Measurements from ENCODE around the gene ZDHHC24. TPM values are rescaled to one million over a fixed set of nuclear protein-coding genes. Genes with fewer than 3 reads are reported as not detected.
"Not testable (repeated sequence)": the region's sequence is repeated elsewhere in the genome, so short reads cannot be mapped to it uniquely, and the experiment has no call there.

The ZDHHC24 gene
- polyA plus RNA-seq, 1 donor, result 8.5 TPM

DNA sequence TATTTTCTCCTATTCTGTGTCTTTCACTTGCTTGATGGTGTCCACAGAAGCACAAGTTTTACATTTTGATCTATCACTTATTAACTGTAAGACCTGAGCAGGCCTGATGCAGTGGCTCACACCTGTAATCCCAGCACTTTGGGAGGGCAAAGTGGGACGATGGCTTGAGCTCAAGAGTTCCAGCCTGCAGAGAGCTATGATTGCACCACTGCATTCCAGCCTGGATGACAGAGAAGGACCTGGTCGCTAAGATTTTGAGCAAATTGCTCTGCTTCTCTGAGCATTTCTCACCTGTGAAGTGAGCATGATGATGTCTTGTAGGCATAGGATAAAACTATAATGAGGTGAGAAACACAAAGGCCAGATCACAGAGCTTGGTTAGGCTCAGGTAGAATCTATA, 40.3 kb upstream of the ZDHHC24 start:
- H3K4me3 ChIP-seq (ENCODE audit: low read length), result no peak overlapping the region
- WGBS (ENCODE audit: insufficient coverage, low lambda C conversion rate), result no CpG with 5 or more reads among the region's 2 CpGs
- no peak overlapping the region for H3K27ac ChIP-seq (ENCODE audit: low read length)
- H3K27me3 ChIP-seq (ENCODE audit: control insufficient read depth, insufficient read depth, low read length), result no peaks in the 10 kb centered on the region
- H3K4me1 ChIP-seq (ENCODE audit: control insufficient read depth, insufficient read depth, low read length), result no peaks in the 10 kb centered on the region
- H3K36me3 ChIP-seq (ENCODE audit: control insufficient read depth, insufficient read depth, low read length), result no peaks in the 10 kb centered on the region
- peaks cover 15% of the 10 kb centered on the region for H3K9me3 ChIP-seq (ENCODE audit: control insufficient read depth, low read depth, low read length)
- DNase-seq, result no peak

DNA sequence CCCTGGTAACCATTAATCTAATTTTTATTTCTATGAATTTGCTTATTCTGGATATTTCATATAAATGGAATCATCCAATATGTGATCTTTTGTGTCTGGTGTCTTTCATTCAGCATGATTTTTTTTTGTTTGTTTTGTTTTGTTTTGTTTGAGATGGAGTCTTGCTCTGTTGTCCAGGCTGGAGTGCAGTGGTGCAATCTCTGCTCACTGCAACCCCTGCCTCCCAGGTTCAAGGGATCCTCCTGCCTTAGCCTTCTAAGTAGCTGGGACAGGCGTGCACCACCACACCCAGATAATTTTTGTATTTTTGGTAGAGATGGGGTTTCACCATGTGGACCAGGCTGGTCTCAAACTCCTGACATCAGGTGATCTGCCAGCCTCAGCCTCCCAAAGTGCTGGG, 39.6 kb upstream of the ZDHHC24 start:
- H3K36me3 ChIP-seq (ENCODE audit: control insufficient read depth, insufficient read depth, low read length); H3K4me3 ChIP-seq (ENCODE audit: low read length); DNase-seq; H3K4me1 ChIP-seq (ENCODE audit: control insufficient read depth, insufficient read depth, low read length); H3K27ac ChIP-seq (ENCODE audit: low read length); H3K27me3 ChIP-seq (ENCODE audit: control insufficient read depth, insufficient read depth, low read length): not testable (repeated sequence)
- peaks cover 12% of the 10 kb centered on the region for H3K9me3 ChIP-seq (ENCODE audit: control insufficient read depth, low read depth, low read length)
- no CpG with 5 or more reads among the region's 1 CpG for WGBS (ENCODE audit: insufficient coverage, low lambda C conversion rate)

DNA sequence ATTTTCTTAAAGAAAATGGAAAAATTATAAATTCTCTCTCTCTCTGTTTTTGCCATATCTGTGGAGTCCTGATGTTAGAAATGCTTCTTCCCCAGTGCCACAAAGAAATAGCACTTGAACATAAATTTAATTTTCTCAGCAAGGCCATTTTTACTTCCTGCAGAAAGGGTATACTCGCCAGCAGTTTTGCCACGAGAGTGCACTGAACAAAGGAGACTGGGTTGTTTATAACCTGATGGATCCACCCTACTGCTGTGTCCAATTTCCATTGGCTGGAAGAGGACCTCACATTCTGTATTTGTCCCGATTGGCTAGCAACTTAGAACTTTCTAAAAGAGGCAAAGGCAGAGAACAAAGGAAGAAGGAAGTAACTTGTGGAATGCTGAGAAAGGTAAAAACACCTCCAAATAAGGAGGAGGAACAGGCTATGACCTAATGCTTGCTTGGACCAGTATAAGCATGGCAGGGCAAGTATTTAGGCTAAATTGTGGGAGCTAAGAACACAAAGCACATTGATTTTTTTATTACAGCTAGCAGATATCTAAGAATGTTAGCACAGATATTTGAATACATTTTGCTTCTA, 36.8 kb upstream of the ZDHHC24 start:
- WGBS (ENCODE audit: insufficient coverage, low lambda C conversion rate), result no CpG with 5 or more reads among the region's 3 CpGs

DNA sequence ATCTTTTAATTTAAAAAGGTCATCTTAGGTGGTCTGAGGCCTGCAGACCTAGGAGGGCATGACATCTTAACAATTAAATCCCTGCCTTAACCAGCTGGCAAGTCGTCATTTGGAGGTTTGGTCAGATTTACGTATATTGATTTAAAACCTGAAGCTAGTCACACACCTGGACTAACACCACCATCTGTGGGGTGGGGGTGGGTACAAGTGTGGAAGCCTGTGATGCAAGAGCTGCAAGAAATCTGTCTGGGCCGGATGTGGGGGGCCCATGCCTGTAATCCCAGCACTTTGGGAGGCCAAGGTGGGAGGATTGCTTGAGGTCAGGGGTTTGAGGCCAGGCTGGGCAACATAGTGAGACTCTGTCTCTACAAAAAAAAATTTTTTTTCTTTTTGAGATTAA, 35.4 kb upstream of the ZDHHC24 start:
- Histone ChIP-seq H3K9me3 (ENCODE audit: control insufficient read depth, low read depth, low read length) (no peaks in the 10 kb centered on the region), H3K36me3 (ENCODE audit: control insufficient read depth, insufficient read depth, low read length) (no peaks in the 10 kb centered on the region), H3K4me1 (ENCODE audit: control insufficient read depth, insufficient read depth, low read length) (no peaks in the 10 kb centered on the region), H3K27me3 (ENCODE audit: control insufficient read depth, insufficient read depth, low read length) (no peaks in the 10 kb centered on the region), H3K27ac (ENCODE audit: low read length) (no peak overlapping the region), H3K4me3 (ENCODE audit: low read length) (no peak overlapping the region)
- no peak for DNase-seq
- WGBS (ENCODE audit: insufficient coverage, low lambda C conversion rate), result no CpG with 5 or more reads among the region's 3 CpGs

More for the DNA sequence above, 36.8 kb upstream of the ZDHHC24 start:
- H3K9me3 ChIP-seq (ENCODE audit: control insufficient read depth, low read depth, low read length); H3K27ac ChIP-seq (ENCODE audit: low read length); H3K27me3 ChIP-seq (ENCODE audit: control insufficient read depth, insufficient read depth, low read length); H3K4me3 ChIP-seq (ENCODE audit: low read length); H3K4me1 ChIP-seq (ENCODE audit: control insufficient read depth, insufficient read depth, low read length); DNase-seq; H3K36me3 ChIP-seq (ENCODE audit: control insufficient read depth, insufficient read depth, low read length): not testable (repeated sequence)

DNA sequence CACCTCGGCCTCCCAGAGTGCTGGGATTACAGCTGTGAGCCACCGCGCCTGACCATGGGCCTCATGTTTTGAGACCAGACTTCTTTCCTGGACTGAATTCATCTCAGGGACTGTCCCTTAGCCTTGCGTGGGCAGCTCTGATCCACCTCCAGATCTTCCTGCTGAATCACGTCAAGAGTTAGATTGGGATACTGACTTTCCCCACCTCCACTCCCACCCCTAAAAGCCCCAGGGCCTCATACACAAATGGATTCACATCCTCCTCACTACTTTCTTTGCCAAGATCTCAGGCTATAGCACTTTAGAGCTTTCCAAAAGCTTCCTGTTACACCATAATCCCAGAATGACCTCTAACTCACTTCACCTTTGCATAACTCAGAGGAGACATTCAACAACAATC, 35.0 kb upstream of the ZDHHC24 start:
- H3K27ac ChIP-seq (ENCODE audit: low read length), result no peak overlapping the region
- H3K36me3 ChIP-seq (ENCODE audit: control insufficient read depth, insufficient read depth, low read length), result no peaks in the 10 kb centered on the region
- WGBS (ENCODE audit: insufficient coverage, low lambda C conversion rate), result no CpG with 5 or more reads among the region's 5 CpGs
- H3K9me3 ChIP-seq (ENCODE audit: control insufficient read depth, low read depth, low read length), result no peaks in the 10 kb centered on the region
- H3K4me1 ChIP-seq (ENCODE audit: control insufficient read depth, insufficient read depth, low read length), result no peaks in the 10 kb centered on the region
- DNase-seq, result no peak
- no peaks in the 10 kb centered on the region for H3K27me3 ChIP-seq (ENCODE audit: control insufficient read depth, insufficient read depth, low read length)
- H3K4me3 ChIP-seq (ENCODE audit: low read length), result no peak overlapping the region

DNA sequence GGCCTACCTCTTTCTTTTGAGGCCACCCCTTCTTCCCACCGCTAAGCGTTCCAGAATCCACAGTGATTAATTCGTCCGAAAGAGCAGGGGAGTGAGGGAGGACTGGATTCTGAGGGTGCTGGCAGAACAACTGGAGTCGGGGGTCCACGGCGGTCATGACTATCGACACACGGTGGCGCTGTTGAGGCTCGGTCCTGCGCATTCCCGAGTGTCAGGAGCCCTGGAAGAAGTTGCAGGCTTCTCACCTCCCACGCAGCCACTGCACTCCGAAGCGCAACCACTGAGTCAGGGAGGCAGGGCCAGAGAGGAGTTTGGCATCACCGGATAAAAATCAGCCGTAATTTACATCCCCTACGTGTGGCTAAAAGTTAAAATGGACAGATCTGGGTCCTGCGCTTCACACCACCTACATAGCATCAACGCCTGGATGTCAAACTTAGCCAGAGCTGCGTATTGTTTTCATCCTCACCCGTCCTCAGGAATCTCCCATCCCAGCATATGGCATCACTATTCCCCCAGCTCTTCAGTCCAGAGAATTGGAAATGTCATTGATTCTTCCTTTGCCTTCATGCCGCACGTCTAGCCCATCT, 33.3 kb upstream of the ZDHHC24 start:
- Histone ChIP-seq H3K4me3 (ENCODE audit: low read length) (no peak overlapping the region), H3K36me3 (ENCODE audit: control insufficient read depth, insufficient read depth, low read length) (no peaks in the 10 kb centered on the region), H3K27me3 (ENCODE audit: control insufficient read depth, insufficient read depth, low read length) (no peaks in the 10 kb centered on the region), H3K4me1 (ENCODE audit: control insufficient read depth, insufficient read depth, low read length) (no peaks in the 10 kb centered on the region), H3K9me3 (ENCODE audit: control insufficient read depth, low read depth, low read length) (no peaks in the 10 kb centered on the region), H3K27ac (ENCODE audit: low read length) (no peak overlapping the region)
- DNase-seq, result peak; percentile 43 to 46
- WGBS (ENCODE audit: insufficient coverage, low lambda C conversion rate), result 100% methylated on average over 1 of the region's 25 CpGs

DNA sequence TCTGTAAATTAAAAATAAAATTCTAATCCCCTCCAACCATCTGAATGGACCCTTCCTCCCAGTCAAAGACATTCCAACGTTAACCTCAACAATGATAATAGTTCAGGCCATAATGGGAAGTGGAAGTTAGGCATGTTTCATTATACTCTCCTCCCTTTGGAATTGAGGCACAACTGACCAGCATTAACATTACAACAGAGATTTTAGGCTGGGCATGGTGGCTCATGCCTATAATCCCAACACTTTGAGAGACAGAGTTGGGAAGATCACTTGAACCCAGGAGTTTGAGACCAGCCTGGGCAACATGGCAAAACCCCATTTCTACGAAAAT, 25.0 kb upstream of the ZDHHC24 start:
- H3K4me1 ChIP-seq (ENCODE audit: control insufficient read depth, insufficient read depth, low read length), result no peaks in the 10 kb centered on the region
- H3K9me3 ChIP-seq (ENCODE audit: control insufficient read depth, low read depth, low read length), result peaks cover 2% of the 10 kb centered on the region
- peaks cover 18% of the 10 kb centered on the region for H3K27me3 ChIP-seq (ENCODE audit: control insufficient read depth, insufficient read depth, low read length)
- no CpG with 5 or more reads among the region's 2 CpGs for WGBS (ENCODE audit: insufficient coverage, low lambda C conversion rate)
- H3K27ac ChIP-seq (ENCODE audit: low read length), result no peak overlapping the region
- H3K4me3 ChIP-seq (ENCODE audit: low read length), result no peak overlapping the region
- no peak for DNase-seq
- H3K36me3 ChIP-seq (ENCODE audit: control insufficient read depth, insufficient read depth, low read length), result no peaks in the 10 kb centered on the region

DNA sequence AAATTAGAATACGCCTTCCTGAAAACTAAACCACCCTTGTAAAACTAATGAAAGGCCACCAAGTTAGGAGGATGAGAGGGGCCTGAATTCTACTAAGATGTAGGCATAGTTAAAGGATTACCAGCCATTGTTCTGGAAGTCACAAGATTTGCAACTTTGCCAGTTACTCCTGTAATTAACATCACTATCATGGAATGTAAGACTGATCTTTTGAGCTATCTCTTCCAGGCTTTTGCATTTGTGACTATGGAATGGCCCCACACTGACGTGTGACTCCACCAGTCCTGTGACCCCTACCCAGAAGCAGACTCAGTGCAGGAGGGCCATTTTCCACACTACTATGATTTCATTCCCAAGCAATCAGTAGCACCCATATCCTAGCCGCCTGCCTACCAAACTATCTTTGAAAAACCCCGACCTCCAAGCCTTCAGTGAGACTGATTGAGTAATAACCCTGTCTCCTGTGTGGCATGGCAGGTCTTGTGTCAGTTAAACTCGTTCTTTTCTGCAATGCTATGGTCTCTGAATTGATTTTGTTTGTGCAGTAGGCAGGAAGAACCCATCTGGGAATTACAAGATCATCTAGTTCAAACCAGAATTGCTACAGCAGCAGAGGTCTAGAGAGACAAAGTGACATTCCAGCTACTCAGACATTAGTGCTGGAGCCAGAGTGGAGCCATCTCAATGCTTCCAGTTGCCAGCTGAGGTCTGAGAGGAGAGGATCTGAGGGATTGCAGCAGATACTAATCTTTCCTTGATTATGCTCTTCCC, 24.4 kb upstream of the ZDHHC24 start:
- no peak for DNase-seq
- Histone ChIP-seq H3K4me3 (ENCODE audit: low read length) (no peak overlapping the region), H3K9me3 (ENCODE audit: control insufficient read depth, low read depth, low read length) (peaks cover 2% of the 10 kb centered on the region), H3K36me3 (ENCODE audit: control insufficient read depth, insufficient read depth, low read length) (no peaks in the 10 kb centered on the region), H3K27ac (ENCODE audit: low read length) (no peak overlapping the region), H3K27me3 (ENCODE audit: control insufficient read depth, insufficient read depth, low read length) (peaks cover 18% of the 10 kb centered on the region), H3K4me1 (ENCODE audit: control insufficient read depth, insufficient read depth, low read length) (no peaks in the 10 kb centered on the region)
- no CpG with 5 or more reads among the region's 5 CpGs for WGBS (ENCODE audit: insufficient coverage, low lambda C conversion rate)

DNA sequence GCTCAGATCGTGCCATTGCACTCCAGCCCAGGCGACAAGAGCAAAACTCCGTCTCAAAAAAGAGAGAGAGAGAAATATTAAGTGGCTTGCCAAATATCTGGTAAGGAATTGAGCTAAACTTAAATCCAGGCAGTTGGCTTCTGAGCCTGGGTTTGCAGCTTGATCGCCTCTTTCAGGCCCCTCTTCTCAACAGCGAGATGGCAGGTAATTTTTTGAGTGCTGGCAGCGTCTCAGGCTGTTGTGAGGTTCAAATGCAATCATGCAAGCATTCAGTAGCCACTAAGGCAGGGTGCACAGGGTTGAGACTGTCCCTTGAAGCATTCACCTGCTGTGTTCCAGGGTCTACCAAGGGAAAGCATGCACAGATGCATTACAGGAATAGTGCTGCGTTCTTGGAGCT, 23.2 kb upstream of the ZDHHC24 start:
- H3K36me3 ChIP-seq (ENCODE audit: control insufficient read depth, insufficient read depth, low read length), result no peaks in the 10 kb centered on the region
- H3K4me3 ChIP-seq (ENCODE audit: low read length), result no peak overlapping the region
- H3K4me1 ChIP-seq (ENCODE audit: control insufficient read depth, insufficient read depth, low read length), result no peaks in the 10 kb centered on the region
- peaks cover 2% of the 10 kb centered on the region for H3K9me3 ChIP-seq (ENCODE audit: control insufficient read depth, low read depth, low read length)
- no CpG with 5 or more reads among the region's 7 CpGs for WGBS (ENCODE audit: insufficient coverage, low lambda C conversion rate)
- DNase-seq, result no peak
- H3K27me3 ChIP-seq (ENCODE audit: control insufficient read depth, insufficient read depth, low read length), result peaks cover 18% of the 10 kb centered on the region
- no peak overlapping the region for H3K27ac ChIP-seq (ENCODE audit: low read length)

DNA sequence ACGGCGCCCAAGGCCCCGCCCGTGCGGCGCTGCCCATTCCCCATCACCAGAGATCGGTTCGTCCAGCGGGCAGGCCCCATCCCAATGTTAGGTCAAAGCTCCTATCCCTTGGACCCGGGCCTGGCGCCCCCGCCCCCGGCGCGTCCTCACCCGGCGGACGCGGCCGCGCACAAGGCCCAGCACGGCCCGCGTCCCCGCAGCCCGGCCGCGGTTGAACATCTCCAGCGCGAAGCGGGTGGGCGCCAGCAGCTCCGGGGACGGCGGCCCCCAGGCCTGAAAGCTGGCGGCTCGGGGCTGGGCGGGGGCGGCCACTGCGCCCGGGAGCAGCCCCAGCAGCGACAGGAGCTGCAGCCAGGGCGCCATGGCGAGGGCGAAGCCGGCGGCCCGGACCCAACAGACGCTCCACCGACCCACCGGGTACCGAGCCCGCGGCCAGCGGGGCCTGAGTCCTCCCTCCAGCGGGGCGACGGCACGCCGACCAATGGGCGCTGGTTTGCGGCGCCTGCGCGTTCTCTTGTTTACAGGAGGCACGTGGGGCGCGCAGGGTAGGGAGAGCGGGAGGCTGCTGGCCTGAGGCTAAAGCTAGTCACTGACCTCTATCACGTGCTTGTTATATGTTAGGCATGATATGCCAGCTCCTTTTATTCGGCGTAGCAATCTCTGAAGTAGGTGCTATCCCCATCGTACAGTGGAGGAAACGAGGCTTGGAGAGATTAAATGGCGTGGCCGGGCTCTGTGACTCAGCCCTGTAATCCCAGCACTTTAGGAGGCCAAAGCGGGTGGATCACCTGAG, 22.5 kb upstream of the ZDHHC24 start, which contains the start of gene CTSF:
Gene CTSF, minus strand, starts transcription at position 483 of the 793 bp plus-strand sequence. Its CDS starts 120 bp downstream, at position 363.
- peaks cover 18% of the 10 kb centered on the region for H3K27me3 ChIP-seq (ENCODE audit: control insufficient read depth, insufficient read depth, low read length)
- no peaks in the 10 kb centered on the region for H3K4me1 ChIP-seq (ENCODE audit: control insufficient read depth, insufficient read depth, low read length)
- H3K36me3 ChIP-seq (ENCODE audit: control insufficient read depth, insufficient read depth, low read length), result no peaks in the 10 kb centered on the region
- H3K9me3 ChIP-seq (ENCODE audit: control insufficient read depth, low read depth, low read length), result peaks cover 2% of the 10 kb centered on the region
- peak within 1 kb of the TSS; percentile 23 for H3K4me3 ChIP-seq (ENCODE audit: low read length)
- WGBS (ENCODE audit: insufficient coverage, low lambda C conversion rate), result no CpG with 5 or more reads among the region's 77 CpGs
- H3K27ac ChIP-seq (ENCODE audit: low read length), result no peak within 1 kb of the TSS
- peak; percentile 56 to 72 for DNase-seq
